ENCODE measurements around the gene SYCE3.
A peak's percentile ranks its signal among the peaks of the same experiment; 100 is the strongest.

The SYCE3 gene

GRCh38 chr22:50518606-50519005 lies 44.1 kb downstream of the SYCE3 start:
- DNase-seq, result no peak

GRCh38 chr22:50517495-50518260 lies 45.0 kb downstream of the SYCE3 start:
- no peak for DNase-seq

- no peak for DNase-seq
Measured at GRCh38 chr22:50516891-50517290, 45.8 kb downstream of the SYCE3 start.

- DNase-seq, result no peak
Measured at GRCh38 chr22:50516068-50516467, 46.7 kb downstream of the SYCE3 start.

GRCh38 chr22:50513175-50513574 lies 49.5 kb downstream of the SYCE3 start:
- DNase-seq, result no peak

- no peak for DNase-seq
Measured at GRCh38 chr22:50508897-50509296, 53.8 kb downstream of the SYCE3 start.

GRCh38 chr22:50507991-50508884 lies 54.5 kb downstream of the SYCE3 start, which contains the start of gene NCAPH2:
Gene NCAPH2, plus strand, starts transcription at chr22:50508224. Its CDS starts 114 bp downstream, at chr22:50508338.
- peak; percentile 99 to 100 (median 99) for DNase-seq

- peak in 1 of 4 experiments; percentile 91 for DNase-seq
Measured at GRCh38 chr22:50507421-50507990, 55.2 kb downstream of the SYCE3 start, which contains the start of gene LMF2. Gene LMF2, minus strand, starts transcription at chr22:50507702. Its CDS starts 27 bp downstream, at chr22:50507675.

- no peak for DNase-seq
Measured at GRCh38 chr22:50506611-50507420, 55.9 kb downstream of the SYCE3 start.

GRCh38 chr22:50505776-50506610 lies 56.7 kb downstream of the SYCE3 start:
- no peak for DNase-seq

- DNase-seq, result no peak
Measured at GRCh38 chr22:50505276-50505775, 57.4 kb downstream of the SYCE3 start.

GRCh38 chr22:50504369-50505211 lies 58.1 kb downstream of the SYCE3 start:
- no peak for DNase-seq

- DNase-seq, result no peak
Measured at GRCh38 chr22:50503475-50504145, 59.1 kb downstream of the SYCE3 start.

- DNase-seq, result no peak
Measured at GRCh38 chr22:50502628-50503474, 59.9 kb downstream of the SYCE3 start.

GRCh38 chr22:50502096-50502495 lies 60.6 kb downstream of the SYCE3 start:
- DNase-seq, result no peak
